Measurements from ENCODE around the gene ZNF687.
A peak's percentile ranks its signal among the peaks of the same experiment; 100 is the strongest.

The ZNF687 gene

DNA sequence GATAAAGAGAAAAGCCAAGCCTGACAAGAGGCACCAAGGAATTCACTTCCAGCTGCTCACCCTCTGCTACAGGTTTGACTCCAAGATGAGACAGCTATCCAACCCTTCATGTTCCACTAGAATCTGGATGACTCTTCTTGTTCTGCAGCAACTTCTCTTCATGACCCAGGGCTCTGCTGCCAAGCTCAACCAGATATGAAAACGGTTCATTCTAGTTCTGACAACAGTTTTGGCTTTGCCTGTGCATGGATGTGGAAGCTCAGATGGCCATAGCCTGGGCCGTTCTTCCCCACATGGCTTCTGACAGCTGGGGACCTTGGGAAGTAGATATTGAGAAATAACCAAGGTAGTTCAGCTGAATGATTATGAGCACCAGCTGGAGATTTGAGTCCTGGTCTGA lies 31.4 kb downstream of the ZNF687 start:
- no peak for DNase-seq

DNA sequence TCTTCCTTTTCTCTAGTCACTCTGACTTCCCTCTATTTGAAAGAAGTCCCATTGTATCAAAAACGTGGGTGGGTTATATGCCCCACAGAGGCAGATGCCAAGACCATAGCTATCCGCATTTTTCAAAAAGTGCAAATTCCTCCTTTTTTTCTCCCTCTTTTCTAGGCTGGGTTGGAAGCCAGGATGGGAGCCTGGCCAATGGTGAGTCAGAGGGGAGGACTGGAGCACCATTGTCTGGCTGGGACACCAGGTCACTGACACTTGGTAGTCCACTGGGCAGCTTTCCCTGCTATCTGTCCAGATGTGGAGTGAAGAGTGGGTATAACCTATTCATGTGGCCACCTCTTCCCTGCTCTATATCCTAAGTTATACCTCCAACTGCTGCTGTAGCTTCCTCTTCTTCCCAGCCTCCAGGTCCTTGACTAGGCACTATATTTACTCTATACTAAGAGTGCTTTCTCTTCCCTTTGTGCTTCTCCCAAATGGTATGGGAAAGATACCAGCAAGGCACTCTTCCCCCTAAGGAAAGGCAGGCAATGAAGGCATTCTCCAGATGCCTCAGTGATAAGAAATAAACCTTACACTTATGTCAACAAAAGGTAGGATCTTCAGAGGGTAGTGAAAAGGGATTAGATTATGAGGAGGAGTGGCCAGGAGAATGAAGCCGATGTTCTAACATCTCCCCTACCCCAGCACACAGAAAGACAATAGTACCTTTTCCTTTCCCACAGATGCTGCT lies 32.2 kb downstream of the ZNF687 start:
- peak; percentile 77 for DNase-seq

- DNase-seq = no peak
These were observed 33.6 kb downstream of the ZNF687 start for GRCh38 chr1:151315565-151316235.

DNA sequence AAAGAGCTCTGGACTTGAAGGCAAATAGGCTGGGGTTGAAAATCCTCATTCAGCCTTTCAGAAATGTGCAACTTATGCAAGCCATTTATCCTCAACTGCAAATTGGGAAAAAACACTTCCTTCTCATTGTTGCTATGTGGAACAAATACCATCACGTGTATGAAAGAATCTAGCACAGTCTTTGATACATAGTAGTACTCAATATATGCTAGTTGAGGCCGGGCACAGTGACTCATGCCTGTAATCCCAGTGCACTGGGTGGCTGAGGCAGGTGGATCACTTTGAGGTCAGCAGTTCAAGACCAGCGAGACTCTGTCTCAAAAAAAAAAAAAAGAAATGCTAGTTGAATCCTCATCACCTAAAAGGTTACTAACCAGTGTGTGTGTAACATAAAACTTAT lies 36.9 kb downstream of the ZNF687 start:
- no peak for DNase-seq

DNA sequence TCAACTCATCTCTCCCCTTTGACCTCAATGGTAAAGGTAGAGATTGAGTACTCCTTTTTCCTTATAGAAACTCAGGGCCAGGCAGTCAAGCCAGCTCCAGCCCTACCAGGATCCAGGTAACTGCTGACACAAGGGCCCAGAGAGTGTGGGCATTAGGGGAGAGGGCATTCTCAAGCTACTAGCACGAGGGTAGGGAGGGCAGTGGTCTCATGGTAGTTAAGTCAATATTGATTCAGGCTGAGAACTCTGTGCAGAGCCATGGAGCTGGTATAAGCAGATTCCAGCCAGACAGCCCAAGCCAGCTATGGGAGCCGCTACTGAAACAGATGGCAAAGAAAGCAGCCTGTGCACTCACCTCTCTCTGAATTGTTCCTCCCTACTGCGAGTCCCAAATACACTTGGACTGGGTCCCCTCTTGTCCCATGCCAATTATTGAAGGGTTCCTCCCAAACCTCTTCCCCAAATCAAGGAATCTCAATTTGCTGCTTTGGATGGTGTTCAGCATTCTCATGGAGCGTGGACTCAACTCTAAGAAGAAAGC lies 42.4 kb downstream of the ZNF687 start:
- no peak for DNase-seq

- no peak for DNase-seq
These were observed 43.1 kb downstream of the ZNF687 start for GRCh38 chr1:151325231-151325630.

DNA sequence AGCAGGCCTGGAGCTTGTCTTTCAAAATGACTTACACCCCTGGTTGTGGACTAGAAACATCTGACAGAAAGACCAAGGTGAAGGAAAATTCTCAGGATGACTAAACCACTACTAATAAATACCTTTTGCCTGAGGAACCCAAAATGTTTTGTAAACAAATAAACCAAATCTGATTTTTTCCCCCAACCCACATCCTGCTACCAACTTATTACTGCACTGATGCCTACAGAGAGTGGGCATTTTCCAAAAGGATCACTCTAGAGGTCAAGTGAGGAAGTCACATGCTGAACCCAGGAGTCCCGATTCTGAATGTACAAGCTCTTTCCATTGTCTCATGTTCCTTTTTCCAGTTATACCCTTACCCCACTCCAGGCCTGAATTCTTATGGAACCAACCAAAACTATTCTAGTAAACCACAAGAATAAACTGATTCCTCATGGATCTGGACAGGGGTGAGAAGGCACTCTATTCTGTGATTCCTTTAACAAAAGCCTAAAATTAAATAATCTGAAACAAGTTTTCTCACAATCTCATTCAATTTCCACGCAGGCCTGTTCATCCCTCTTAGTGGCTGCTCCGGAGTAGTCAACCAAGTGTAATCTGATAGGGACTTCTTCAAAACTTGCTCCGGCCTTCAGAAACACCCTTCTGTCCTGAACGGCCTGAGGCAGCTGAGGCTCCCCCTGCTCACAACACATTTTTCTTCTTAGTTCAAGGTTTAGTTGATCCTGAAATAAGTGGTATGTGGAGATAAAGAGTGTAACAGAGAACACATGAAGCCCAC lies 43.7 kb downstream of the ZNF687 start:
- no peak for DNase-seq

- DNase-seq = peak; percentile 48
These were observed 44.6 kb downstream of the ZNF687 start for GRCh38 chr1:151326619-151327222.

GRCh38 chr1:151327223-151327902 lies 45.3 kb downstream of the ZNF687 start, which contains the start of gene PI4KB:
PI4KB (minus strand) TSS chr1:151327416; CDS start chr1:151316481, 10,935 bp downstream.
- peak; percentile 99 for DNase-seq

DNA sequence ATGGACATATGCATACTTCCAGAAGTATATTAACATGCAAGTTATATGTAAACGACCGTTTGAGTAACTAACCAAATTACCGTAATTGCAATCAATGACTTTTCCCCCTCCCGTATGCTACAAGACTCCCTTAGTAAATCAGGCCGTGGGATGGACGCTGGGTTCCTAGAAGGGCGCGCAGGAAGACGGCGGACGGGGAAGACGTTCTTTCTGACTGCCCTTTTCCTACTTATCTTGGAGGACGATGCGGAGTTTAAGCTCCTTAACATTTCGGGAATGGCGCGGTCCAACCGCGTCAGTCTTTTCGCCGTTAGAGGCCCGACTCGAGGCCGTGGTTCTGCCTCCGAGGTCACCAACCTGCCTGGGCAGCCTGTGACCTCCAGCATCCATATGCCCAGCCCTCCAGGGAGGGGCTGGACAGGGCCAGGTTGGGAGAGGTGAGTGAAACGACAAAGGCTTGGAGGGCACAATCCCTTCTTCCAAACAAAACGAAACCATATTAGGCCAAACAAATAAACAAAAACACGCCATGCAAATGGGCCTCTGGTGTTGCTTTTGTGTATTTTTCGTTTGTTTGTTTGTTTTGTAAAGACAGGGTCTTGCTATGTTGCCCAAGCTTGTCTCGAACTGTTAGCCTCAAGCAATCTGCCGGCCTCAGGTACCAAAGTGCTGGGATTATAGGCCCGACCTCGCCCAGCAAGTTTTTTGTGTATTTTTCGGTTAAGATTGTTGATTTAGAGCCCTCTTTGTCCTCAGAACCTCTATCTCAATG lies 46.0 kb downstream of the ZNF687 start:
- no peak for DNase-seq

DNA sequence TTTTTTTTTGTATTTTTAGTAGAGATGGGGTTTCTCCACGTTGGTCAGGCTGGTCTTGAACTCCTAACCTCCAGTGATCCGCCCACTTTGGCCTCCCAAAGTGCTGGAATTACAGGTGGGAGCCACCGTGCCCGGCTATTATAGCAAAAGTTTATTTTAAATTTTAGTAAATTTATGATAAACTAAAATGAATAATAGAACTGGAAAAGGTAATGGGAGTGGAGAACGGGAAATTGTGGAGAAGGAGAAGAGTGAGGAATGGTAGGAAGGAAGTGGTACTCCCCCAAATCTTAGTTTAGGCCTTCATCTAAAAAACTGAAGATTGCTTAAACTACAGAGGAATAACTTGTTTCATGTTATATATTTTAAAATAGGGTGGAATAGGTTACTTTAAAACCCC lies 52.7 kb downstream of the ZNF687 start:
- DNase-seq = no peak

- no peak for DNase-seq
These were observed 54.5 kb downstream of the ZNF687 start for GRCh38 chr1:151336556-151336955.

DNA sequence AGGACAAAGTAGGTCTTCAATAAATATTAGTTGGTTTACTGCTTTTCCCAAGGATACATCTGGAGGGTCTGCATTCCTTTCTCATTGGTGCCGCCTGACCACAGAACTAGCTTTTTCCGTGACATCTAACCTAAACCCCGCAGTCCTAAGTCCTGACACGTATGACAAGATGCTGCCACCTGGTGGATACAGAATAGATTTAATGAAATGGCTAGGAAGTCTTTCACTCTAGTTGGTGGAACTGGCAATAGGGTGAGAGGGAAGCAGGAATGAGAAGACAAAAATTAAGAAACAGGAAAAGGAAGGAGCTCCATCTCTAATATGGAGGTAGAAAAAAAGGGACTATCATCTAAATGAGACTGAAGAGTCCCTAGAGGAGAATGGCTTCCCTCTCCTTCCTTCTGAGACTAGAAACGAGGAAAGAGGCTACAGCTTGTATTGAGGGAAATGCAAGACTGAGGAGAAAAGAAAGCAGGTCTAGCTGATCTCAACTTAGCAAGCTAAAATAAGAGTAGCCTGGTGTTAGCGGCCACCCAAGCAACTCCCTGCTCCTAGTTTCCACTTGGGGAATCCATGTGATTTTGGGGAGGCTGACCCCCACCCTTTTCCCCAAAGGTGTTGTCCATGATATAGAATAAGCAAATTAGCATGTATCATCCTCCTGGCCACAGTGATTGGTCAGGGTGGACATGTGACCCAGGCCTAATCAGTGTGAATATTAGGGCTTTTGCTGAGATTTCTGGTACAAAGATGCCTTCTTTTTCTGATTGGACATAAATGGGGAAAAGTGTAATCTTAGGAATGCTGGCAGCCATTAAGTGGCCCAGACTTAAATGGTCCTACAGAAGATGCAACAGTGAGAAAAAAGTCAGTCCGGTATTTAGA lies 59.0 kb downstream of the ZNF687 start:
- DNase-seq = peak; percentile 83

Measured in fibroblast of skin of right biceps (primary cell).